Esophagus squamous epithelium (tissue), 4 donors: ENCODE measurements around the gene MATN1.

Experiments used
- POLR2A ChIP-seq, 4 donors: fragments of 450-650 bp; IDR thresholded peaks; one replicate each; pipeline ENCODE4 v1.6.1; 2017; ENCODE audit warnings: antibody characterized with exemption in 4 of 4, mild to moderate bottlenecking in 4 of 4, moderate library complexity in 3 of 4
- TF ChIP-seq, protein P1 (sequence below), 6 experiments: fragments of 450-650 bp in 4 of 6; fragments of 200-600 bp in 2 of 6; sonication (generic) in 2 of 6; IDR thresholded peaks; one replicate each; pipeline ENCODE4 v1.5.1; 2016 to 2019; ENCODE audit warnings: antibody characterized with exemption in 6 of 6, mild to moderate bottlenecking in 4 of 6, moderate library complexity in 4 of 6

DNA sequence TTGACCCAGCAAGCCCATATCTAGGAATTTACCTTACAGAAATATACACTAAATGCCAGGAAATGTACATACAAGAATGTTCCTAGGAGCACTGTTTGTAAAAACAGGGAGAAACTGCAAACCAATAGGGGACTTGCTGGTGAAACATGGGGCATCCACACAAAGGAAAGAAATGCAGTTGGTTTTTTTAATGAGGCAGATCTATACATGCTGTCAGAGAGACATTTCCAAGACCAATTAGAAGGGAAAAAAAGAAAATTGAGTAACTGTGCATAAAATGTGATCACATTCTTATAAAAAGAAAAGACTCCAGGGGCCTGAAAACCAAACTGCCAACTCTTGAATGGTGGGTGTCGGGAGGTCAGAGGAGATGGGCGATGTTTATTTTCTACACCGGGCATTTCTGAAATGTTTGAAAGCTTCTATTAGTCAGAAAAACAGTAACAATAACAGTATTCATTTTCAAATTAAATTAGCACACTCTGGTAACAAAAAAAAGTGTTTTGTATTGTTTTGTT is 56.6 kb downstream of the MATN1 start:
- TF ChIP-seq, protein P1, sequence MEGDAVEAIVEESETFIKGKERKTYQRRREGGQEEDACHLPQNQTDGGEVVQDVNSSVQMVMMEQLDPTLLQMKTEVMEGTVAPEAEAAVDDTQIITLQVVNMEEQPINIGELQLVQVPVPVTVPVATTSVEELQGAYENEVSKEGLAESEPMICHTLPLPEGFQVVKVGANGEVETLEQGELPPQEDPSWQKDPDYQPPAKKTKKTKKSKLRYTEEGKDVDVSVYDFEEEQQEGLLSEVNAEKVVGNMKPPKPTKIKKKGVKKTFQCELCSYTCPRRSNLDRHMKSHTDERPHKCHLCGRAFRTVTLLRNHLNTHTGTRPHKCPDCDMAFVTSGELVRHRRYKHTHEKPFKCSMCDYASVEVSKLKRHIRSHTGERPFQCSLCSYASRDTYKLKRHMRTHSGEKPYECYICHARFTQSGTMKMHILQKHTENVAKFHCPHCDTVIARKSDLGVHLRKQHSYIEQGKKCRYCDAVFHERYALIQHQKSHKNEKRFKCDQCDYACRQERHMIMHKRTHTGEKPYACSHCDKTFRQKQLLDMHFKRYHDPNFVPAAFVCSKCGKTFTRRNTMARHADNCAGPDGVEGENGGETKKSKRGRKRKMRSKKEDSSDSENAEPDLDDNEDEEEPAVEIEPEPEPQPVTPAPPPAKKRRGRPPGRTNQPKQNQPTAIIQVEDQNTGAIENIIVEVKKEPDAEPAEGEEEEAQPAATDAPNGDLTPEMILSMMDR (IDR thresholded peaks at IDR 0.05), result no peak
- no peak for TF ChIP-seq POLR2A (IDR thresholded peaks at IDR 0.05)
